Endothelial cell of umbilical vein (primary cell): Measurements from ENCODE around the gene WNT10A. TPM values are rescaled to one million over a fixed set of nuclear protein-coding genes. Genes with fewer than 3 reads are reported as not detected.

ENCODE experiments used
- BruUV-seq: library from RNA; stranded (reverse); fragments of 400-500 nt; replicated peaks from 2 replicates; lab custom pipeline; 2021; lab: Mats Ljungman, UMichigan
- CTCF ChIA-PET: fragments of 300-600, 350-600 bp; sonication (Branson Sonifier 250); formaldehyde crosslinking; loops from one replicate; lab custom pipeline; 2021; ENCODE audit warnings: antibody characterized with exemption, inconsistent platforms; lab: Charles Lee
- POLR2A ChIA-PET: fragments of 300-600, 350-600 bp; sonication (Branson Sonifier 250); formaldehyde crosslinking; loops from one replicate; lab custom pipeline; 2021; ENCODE audit warnings: antibody characterized with exemption, inconsistent platforms; lab: Charles Lee
- DNase-seq: peaks from one replicate; pipeline ENCODE4 v3.0.0-alpha.2; 2011; ENCODE audit warnings: low read depth, low spot score
- FAIRE-seq: peaks from 2 replicates; lab custom pipeline; 2011; peaks lifted over from hg19 to GRCh38; lab: Jason Lieb, UNC
- H2AFZ ChIP-seq: 2 replicates; pipeline ENCODE4 v1.6.0; 2012; ENCODE audit warnings: low read depth, low read length, control low read depth, inconsistent platforms
- H3K27ac ChIP-seq: 2 replicates; pipeline ENCODE4 v1.5.1; 2011; ENCODE audit warnings: low read depth, mild to moderate bottlenecking, control low read depth, low read length, moderate library complexity; ENCODE audit not compliant: insufficient read depth
- H3K27me3 ChIP-seq, 2 experiments: 2 replicates each; pipeline versions ENCODE4 v1.6.0 to v1.6.1; 2011; ENCODE audit warnings: low read length in 2 of 2, mixed read lengths in 1 of 2; ENCODE audit not compliant: control insufficient read depth in 2 of 2, insufficient read depth in 2 of 2
- H3K36me3 ChIP-seq, 2 experiments: 2 replicates in 1 of 2; 3 replicates in 1 of 2; pipeline ENCODE4 v1.5.1; 2011; ENCODE audit warnings: low read length in 2 of 2, mild to moderate bottlenecking in 1 of 2, moderate library complexity in 1 of 2; ENCODE audit not compliant: control insufficient read depth in 2 of 2, insufficient read depth in 2 of 2; ENCODE audit errors: extremely low read depth in 1 of 2
- H3K4me1 ChIP-seq: 3 replicates; pipeline ENCODE4 v1.5.1; 2011; ENCODE audit warnings: mild to moderate bottlenecking, low read length; ENCODE audit not compliant: control insufficient read depth, insufficient read depth; ENCODE audit errors: extremely low read depth
- H3K4me2 ChIP-seq: 2 replicates; pipeline ENCODE4 v1.6.1; 2011; ENCODE audit warnings: low read length, control low read depth, mixed read lengths; ENCODE audit not compliant: insufficient read depth
- H3K4me3 ChIP-seq, 3 experiments: fragments of 200-600 bp in 1 of 3; sonication (generic), shearing (Covaris generic) in 1 of 3; replicated peaks in 1 of 3; 2 replicates each; pipeline ENCODE4 v1.5.1; 2011 to 2016; ENCODE audit warnings: control low read depth in 3 of 3, low read length in 3 of 3, mild to moderate bottlenecking in 2 of 3, inconsistent platforms in 1 of 3, low read depth in 1 of 3, moderate library complexity in 1 of 3; ENCODE audit not compliant: insufficient read depth in 1 of 3
- H3K79me2 ChIP-seq: 2 replicates; pipeline ENCODE4 v1.6.0; 2012; ENCODE audit warnings: low read length, inconsistent platforms; ENCODE audit not compliant: control insufficient read depth, insufficient read depth
- H3K9ac ChIP-seq: replicated peaks from 2 replicates; pipeline ENCODE3; 2011; ENCODE audit warnings: low read length, control low read depth; ENCODE audit not compliant: insufficient read depth; ENCODE audit errors: extremely low read depth
- H3K9me1 ChIP-seq: replicated peaks from 3 replicates; pipeline ENCODE4 v1.6.0; 2011; ENCODE audit warnings: mild to moderate bottlenecking, low read length; ENCODE audit not compliant: control insufficient read depth, insufficient read depth; ENCODE audit errors: extremely low read depth
- H3K9me3 ChIP-seq: replicated peaks from 2 replicates; pipeline ENCODE4 v1.5.1; 2012; ENCODE audit warnings: low read length, inconsistent platforms; ENCODE audit not compliant: control insufficient read depth, insufficient read depth
- H4K20me1 ChIP-seq: replicated peaks from 2 replicates; pipeline ENCODE3; 2011; ENCODE audit warnings: mild to moderate bottlenecking, low read length; ENCODE audit not compliant: control insufficient read depth, insufficient read depth; ENCODE audit errors: extremely low read depth
- CTCF ChIP-seq, 2 donors: IDR thresholded peaks; 1 replicate in 1 of 2; 2 replicates in 1 of 2; pipeline ENCODE4 v1.5.1; 2011; ENCODE audit warnings: low read length in 2 of 2, mild to moderate bottlenecking in 2 of 2, moderate library complexity in 2 of 2, control low read depth in 1 of 2, inconsistent platforms in 1 of 2, low read depth in 1 of 2; ENCODE audit not compliant: insufficient read depth in 1 of 2; ENCODE audit errors: extremely low read depth in 1 of 2
- EZH2 ChIP-seq: IDR thresholded peaks from 2 replicates; pipeline ENCODE4 v1.6.1; 2012; ENCODE audit warnings: borderline replicate concordance, low read depth, mild to moderate bottlenecking, moderate library complexity, low read length, inconsistent platforms; ENCODE audit not compliant: severe bottlenecking
- FOS ChIP-seq: IDR thresholded peaks from 2 replicates; pipeline ENCODE4 v1.6.1; 2011; ENCODE audit warnings: mild to moderate bottlenecking, low read length, moderate library complexity, borderline replicate concordance; ENCODE audit not compliant: insufficient read depth
- GATA2 ChIP-seq: IDR thresholded peaks from 2 replicates; pipeline ENCODE4 v1.7.0; 2011; ENCODE audit warnings: low read depth, mild to moderate bottlenecking, moderate library complexity, mixed read lengths, low read length; ENCODE audit not compliant: insufficient read length, insufficient read depth
- JUN ChIP-seq: IDR thresholded peaks from 2 replicates; pipeline ENCODE4 v1.6.1; 2011; ENCODE audit warnings: borderline replicate concordance, low read depth; ENCODE audit not compliant: insufficient read length, insufficient read depth
- MAX ChIP-seq: IDR thresholded peaks from 2 replicates; pipeline ENCODE4 v1.6.1; 2011; ENCODE audit not compliant: insufficient read depth, insufficient read length
- MYC ChIP-seq: IDR thresholded peaks from one replicate; pipeline ENCODE4 v1.6.1; 2011; ENCODE audit warnings: mild to moderate bottlenecking, low read depth, low read length
- POLR2A ChIP-seq: IDR thresholded peaks from 2 replicates; pipeline ENCODE4 v1.6.1; 2012; ENCODE audit warnings: low read depth, mild to moderate bottlenecking, control low read depth, low read length
- POLR2AphosphoS5 ChIP-seq: IDR thresholded peaks from 2 replicates; pipeline ENCODE4 v1.6.1; 2012; ENCODE audit warnings: low read depth, mild to moderate bottlenecking, control low read depth, low read length, moderate library complexity; ENCODE audit not compliant: insufficient read depth
- dilution Hi-C: fragments of 300-500 bp; cut with MboI; formaldehyde crosslinking; loops from one replicate; pipeline ENCODE4 v1.15.0; 2019; ENCODE audit warnings: low sequenced_read_pairs; ENCODE audit not compliant: extremely low pct_ligation_motif_present
- intact Hi-C: fragments of 100-400 bp; cut with micrococcal nuclease; formaldehyde crosslinking; loops from one replicate; pipeline ENCODE4 v1.10.0; 2022
- polyA plus RNA-seq, 4 experiments: library from polyadenylated mRNA; depleted of rRNA in 3 of 4; stranded (reverse) in 3 of 4; unstranded in 1 of 4; fragments of >200 nt; gene quantifications; 2 replicates each; pipeline versions ENCODE4 v1.2.1 to v1.2.3, GENCODE V29; 2011 to 2012; ENCODE audit warnings: missing spikeins in 1 of 4
- total RNA-seq: library from RNA; stranded (reverse); gene quantifications from 2 replicates; pipeline ENCODE4 v1.2.3, GENCODE V29; 2021

The WNT10A gene
- total and polyA plus RNA-seq, 2 donors (not counting 3 experiments of a cell fraction or from before 2014, with no cell fraction given), result not detected

- H3K27me3 ChIP-seq, result peaks cover 55 to 77% of the 10 kb centered on the region in 2 experiments
- H3K4me3 ChIP-seq, result no peak overlapping the region
- no TSS peak for BruUV-seq
- H3K9me1 ChIP-seq, result no peaks in the 10 kb centered on the region
- H3K36me3 ChIP-seq, result no peaks in the 10 kb centered on the region
- DNase-seq (no peak), FAIRE-seq (no peak)
- ChIA-PET CTCF (interaction anchor here (1.0 to 7.8 kb wide), 7 partner anchors 9 to 94 kb away, joined by 3 to 103 read pairs (median 4); no protein-coding TSS in a partner anchor), POLR2A (no interaction called here)
- H3K4me2 ChIP-seq, result no peak overlapping the region
- H3K27ac ChIP-seq, result no peak overlapping the region
- no peaks in the 10 kb centered on the region for H3K9me3 ChIP-seq
- no peak overlapping the region for H3K9ac ChIP-seq
- H4K20me1 ChIP-seq, result no peaks in the 10 kb centered on the region
- H3K79me2 ChIP-seq, result no peaks in the 10 kb centered on the region
- no peak overlapping the region for H2AFZ ChIP-seq
- dilution Hi-C loops, result no loop called here
- H3K4me1 ChIP-seq, result no peaks in the 10 kb centered on the region
- TF ChIP-seq EZH2 (no peak), GATA2 (no peak), FOS (no peak), POLR2A (no peak), JUN (no peak), MYC (no peak), POLR2AphosphoS5 (no peak), MAX (no peak), CTCF (IDR thresholded peaks at IDR 0.05; ENCODE audit: extremely low read depth in 1 of 2, insufficient read depth in 1 of 2, low read depth in 1 of 2, low read length in 2 of 2) (no peak)
- intact Hi-C loops, result no loop called here
These were observed 5.6 kb downstream of the WNT10A start for GRCh38 chr2:218885981-218886947.
